B cell (primary cell): ENCODE data around the gene GDF2. TPM values are rescaled to one million over a fixed set of nuclear protein-coding genes. Genes with fewer than 3 reads are reported as not detected.

Experiments
- ATAC-seq: fragments of 200-7000 bp; cut with Tn5 transposase; one replicate; pipeline ENCODE4 v1.10.0; 2021; ENCODE audit warnings: low read depth, mild to moderate bottlenecking, moderate number of reproducible peaks, moderate library complexity
- CTCF ChIA-PET: fragments of 350-600 bp; sonication (Branson Sonifier 250); formaldehyde crosslinking; loops from one replicate; lab custom pipeline; 2021; ENCODE audit warnings: antibody characterized with exemption, inconsistent platforms; lab: Charles Lee
- POLR2A ChIA-PET: fragments of 350-600 bp; sonication (Branson Sonifier 250); formaldehyde crosslinking; loops from one replicate; lab custom pipeline; 2021; ENCODE audit warnings: antibody characterized with exemption; lab: Charles Lee
- DNase-seq: peaks from one replicate; pipeline ENCODE4 v3.0.0; 2013
- H2AFZ ChIP-seq: 2 replicates; pipeline ENCODE4 v1.6.1; 2012; ENCODE audit warnings: mild to moderate bottlenecking, low read depth, low read length; ENCODE audit not compliant: insufficient read depth, poor library complexity, severe bottlenecking
- H3K27ac ChIP-seq, 2 donors: 1 replicate in 1 of 2; 2 replicates in 1 of 2; pipeline ENCODE4 v1.5.1; 2012 to 2013; ENCODE audit warnings: low read length in 2 of 2, mild to moderate bottlenecking in 2 of 2, moderate library complexity in 1 of 2
- H3K27me3 ChIP-seq, 4 experiments: fragments of 200-600 bp in 1 of 4; sonication (generic) in 1 of 4; replicated peaks in 1 of 4; 1 replicate in 2 of 4; 2 replicates in 2 of 4; pipeline versions ENCODE4 v1.6.1 to v1.7.0; 2013 to 2016; ENCODE audit warnings: low read length in 3 of 4, mild to moderate bottlenecking in 2 of 4, mixed read lengths in 1 of 4, moderate library complexity in 1 of 4; ENCODE audit not compliant: insufficient read depth in 4 of 4, control insufficient read depth in 3 of 4; ENCODE audit errors: control extremely low read depth in 1 of 4
- H3K36me3 ChIP-seq, 2 experiments: replicated peaks in 1 of 2; 1 replicate in 1 of 2; 2 replicates in 1 of 2; pipeline versions ENCODE4 v1.6.1 to v1.7.1; 2013; ENCODE audit warnings: low read length in 1 of 2; ENCODE audit not compliant: insufficient read depth in 2 of 2, control insufficient read depth in 1 of 2; ENCODE audit errors: control extremely low read depth in 1 of 2, extremely low read depth in 1 of 2
- H3K4me1 ChIP-seq, 2 donors: fragments of 200-600 bp in 1 of 2; sonication (generic) in 1 of 2; 1 replicate in 1 of 2; 2 replicates in 1 of 2; pipeline versions ENCODE4 v1.5.1 to v1.6.1; 2013 to 2017; ENCODE audit warnings: low read length in 2 of 2; ENCODE audit not compliant: control insufficient read depth in 2 of 2, insufficient read depth in 2 of 2
- H3K4me2 ChIP-seq: replicated peaks from 2 replicates; pipeline ENCODE3; 2012; ENCODE audit warnings: mild to moderate bottlenecking, low read depth, low read length; ENCODE audit not compliant: poor library complexity, severe bottlenecking
- H3K4me3 ChIP-seq, 5 experiments: fragments of 200-600 bp in 1 of 5; sonication (generic) in 1 of 5; 1 replicate in 3 of 5; 2 replicates in 2 of 5; pipeline versions ENCODE4 v1.5.1 to v1.7.0; 2011 to 2016; ENCODE audit warnings: low read length in 4 of 5, mild to moderate bottlenecking in 4 of 5, low read depth in 2 of 5, control low read depth in 1 of 5, moderate library complexity in 1 of 5; ENCODE audit not compliant: insufficient read depth in 1 of 5; ENCODE audit errors: control extremely low read depth in 1 of 5, extremely low read depth in 1 of 5
- H3K79me2 ChIP-seq: fragments of 200-600 bp; sonication (generic); one replicate; pipeline ENCODE4 v1.6.0; 2016; ENCODE audit warnings: low read length; ENCODE audit not compliant: control insufficient read depth, insufficient read depth
- H3K9ac ChIP-seq: fragments of 200-600 bp; sonication (generic); 2 replicates; pipeline ENCODE4 v1.6.1; 2017; ENCODE audit warnings: mild to moderate bottlenecking, low read length, moderate library complexity
- H3K9me3 ChIP-seq, 3 donors: one replicate each; pipeline versions ENCODE4 v1.6.1 to v1.7.1; 2013; ENCODE audit warnings: low read length in 2 of 3; ENCODE audit not compliant: control insufficient read depth in 2 of 3, insufficient read depth in 1 of 3; ENCODE audit errors: control extremely low read depth in 1 of 3
- H4K20me1 ChIP-seq: 2 replicates; pipeline ENCODE4 v1.6.0; 2012; ENCODE audit warnings: mild to moderate bottlenecking, low read length; ENCODE audit not compliant: insufficient read depth, control insufficient read depth, poor library complexity, severe bottlenecking
- H3K27ac Mint-ChIP-seq: one replicate; pipeline ENCODE4 v1.8.0; 2021; ENCODE audit warnings: mixed read lengths
- H3K27me3 Mint-ChIP-seq: one replicate; pipeline ENCODE4 v1.8.0; 2021; ENCODE audit warnings: mixed read lengths
- H3K4me1 Mint-ChIP-seq: one replicate; pipeline ENCODE4 v1.8.0; 2021; ENCODE audit warnings: mixed read lengths
- H3K4me3 Mint-ChIP-seq: one replicate; pipeline ENCODE4 v1.8.0; 2021; ENCODE audit warnings: mixed read lengths
- H3K9me3 Mint-ChIP-seq: one replicate; pipeline ENCODE4 v1.8.0; 2022; ENCODE audit warnings: mixed read lengths; ENCODE audit not compliant: insufficient read depth
- EZH2 ChIP-seq: IDR thresholded peaks from 2 replicates; pipeline ENCODE4 v1.6.1; 2012; ENCODE audit warnings: borderline replicate concordance, low read depth, mild to moderate bottlenecking, moderate library complexity, low read length; ENCODE audit not compliant: insufficient read depth, poor library complexity, severe bottlenecking
- WGBS: methylation state at CpG from one replicate; pipeline ENCODE4 v1.1.5; 2013; ENCODE audit warnings: missing lambda C conversion rate; ENCODE audit not compliant: insufficient coverage; 5-methylcytosine and 5-hydroxymethylcytosine counted together
- intact Hi-C: fragments of 100-400 bp; cut with micrococcal nuclease; formaldehyde crosslinking; loops from one replicate; pipeline ENCODE4 v1.10.0; 2022
- polyA plus RNA-seq: library from polyadenylated mRNA; depleted of rRNA; stranded (reverse); fragments of >200 nt; gene quantifications from 2 replicates; pipeline ENCODE4 v1.2.3, GENCODE V29; 2012
- total RNA-seq, 2 donors: library from RNA; stranded (reverse); fragments of 120-200 nt in 1 of 2; gene quantifications; 1 replicate in 1 of 2; 2 replicates in 1 of 2; pipeline versions ENCODE4 v1.2.3 to v1.2.4, GENCODE V29; 2013 to 2022
- TF ChIP-seq, protein P1 (sequence below): fragments of 200-600 bp; IDR thresholded peaks from one replicate; pipeline ENCODE4 v1.8.0; 2022; ENCODE audit warnings: antibody characterized with exemption, mild to moderate bottlenecking

GDF2 gene
- total and polyA plus RNA-seq, 2 donors (not counting 1 experiment from before 2014, with no cell fraction given) = not detected

DNA sequence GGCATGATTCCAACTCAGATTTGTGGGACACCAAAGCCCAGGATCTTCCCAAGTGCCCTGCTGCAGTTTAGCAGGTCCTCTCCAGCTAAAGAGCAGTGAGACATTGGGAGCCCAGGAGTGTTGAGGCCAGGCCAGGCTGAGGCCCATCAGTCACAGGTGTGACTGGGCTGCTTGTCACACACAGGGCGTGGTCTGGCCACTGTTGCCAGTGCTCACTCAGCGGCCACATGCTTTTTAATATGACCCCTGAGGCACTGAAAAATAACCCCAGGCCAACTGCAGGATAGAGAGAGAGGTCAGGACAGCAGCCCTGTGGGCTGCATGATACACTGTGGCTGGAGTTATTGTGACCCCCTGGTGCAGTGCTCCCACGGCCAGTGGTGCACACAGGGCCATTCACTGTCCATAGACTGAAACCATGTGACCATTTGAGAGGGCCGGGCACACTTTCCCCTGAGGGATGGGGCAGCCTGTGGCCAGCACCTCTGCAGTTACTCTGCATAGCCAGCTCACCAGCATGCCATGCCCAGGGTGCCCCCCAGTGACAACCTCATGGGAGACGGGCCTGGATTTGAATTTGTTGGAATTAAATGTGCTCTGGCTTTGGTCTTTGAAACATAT, 4.2 kb downstream of the GDF2 start:
- Mint-ChIP-seq H3K27me3 (peaks cover 5% of the 10 kb centered on the region), H3K4me3 (no peak overlapping the region), H3K27ac (no peak overlapping the region), H3K9me3 (no peaks in the 10 kb centered on the region), H3K4me1 (no peaks in the 10 kb centered on the region)
- DNase-seq (no peak), ATAC-seq (no peak)
- ChIA-PET POLR2A (no interaction called here), CTCF (no interaction called here)
- H3K4me2 ChIP-seq = no peak overlapping the region
- H3K27ac ChIP-seq = no peak overlapping the region
- TF ChIP-seq, protein P1, sequence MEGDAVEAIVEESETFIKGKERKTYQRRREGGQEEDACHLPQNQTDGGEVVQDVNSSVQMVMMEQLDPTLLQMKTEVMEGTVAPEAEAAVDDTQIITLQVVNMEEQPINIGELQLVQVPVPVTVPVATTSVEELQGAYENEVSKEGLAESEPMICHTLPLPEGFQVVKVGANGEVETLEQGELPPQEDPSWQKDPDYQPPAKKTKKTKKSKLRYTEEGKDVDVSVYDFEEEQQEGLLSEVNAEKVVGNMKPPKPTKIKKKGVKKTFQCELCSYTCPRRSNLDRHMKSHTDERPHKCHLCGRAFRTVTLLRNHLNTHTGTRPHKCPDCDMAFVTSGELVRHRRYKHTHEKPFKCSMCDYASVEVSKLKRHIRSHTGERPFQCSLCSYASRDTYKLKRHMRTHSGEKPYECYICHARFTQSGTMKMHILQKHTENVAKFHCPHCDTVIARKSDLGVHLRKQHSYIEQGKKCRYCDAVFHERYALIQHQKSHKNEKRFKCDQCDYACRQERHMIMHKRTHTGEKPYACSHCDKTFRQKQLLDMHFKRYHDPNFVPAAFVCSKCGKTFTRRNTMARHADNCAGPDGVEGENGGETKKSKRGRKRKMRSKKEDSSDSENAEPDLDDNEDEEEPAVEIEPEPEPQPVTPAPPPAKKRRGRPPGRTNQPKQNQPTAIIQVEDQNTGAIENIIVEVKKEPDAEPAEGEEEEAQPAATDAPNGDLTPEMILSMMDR = no peak
- no peak for TF ChIP-seq EZH2
- 92% methylated on average over 5 of the region's 5 CpGs for WGBS
- H3K36me3 ChIP-seq = no peaks in the 10 kb centered on the region
- intact Hi-C loops = no loop called here
- H3K4me3 ChIP-seq = no peak overlapping the region
- H3K9me3 ChIP-seq = peaks cover 0 to 15% (median 0%) of the 10 kb centered on the region in 3 donors
- H3K4me1 ChIP-seq = no peaks in the 10 kb centered on the region
- no peak overlapping the region for H3K9ac ChIP-seq
- H2AFZ ChIP-seq = no peak overlapping the region
- H4K20me1 ChIP-seq = no peaks in the 10 kb centered on the region
- H3K27me3 ChIP-seq = no peaks in the 10 kb centered on the region
- H3K79me2 ChIP-seq = no peaks in the 10 kb centered on the region

DNA sequence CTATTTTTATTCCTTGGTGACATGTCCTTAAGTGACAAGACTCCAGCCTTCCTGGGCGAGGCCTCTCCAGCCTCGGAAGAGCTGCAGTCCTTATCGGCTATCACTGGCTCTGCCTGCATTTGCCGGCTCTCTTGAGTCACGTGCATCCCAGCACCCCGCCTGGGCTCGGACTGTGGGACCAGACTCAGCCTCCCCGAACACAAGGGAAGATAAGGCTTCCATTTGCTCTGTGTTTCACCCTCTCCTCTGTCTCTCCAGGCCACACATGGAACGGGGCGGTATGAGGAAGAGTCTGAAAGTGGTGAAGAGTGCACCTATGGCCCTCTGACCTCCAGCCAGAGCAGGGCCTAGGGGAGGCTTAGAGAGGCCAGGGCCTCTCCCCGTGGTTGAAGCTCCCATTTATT, 4.7 kb downstream of the GDF2 start:
- DNase-seq = no peak

More for the DNA sequence above, 4.7 kb downstream of the GDF2 start:
- Mint-ChIP-seq H3K27ac (no peak overlapping the region), H3K27me3 (peaks cover 4% of the 10 kb centered on the region), H3K4me3 (no peak overlapping the region), H3K9me3 (no peaks in the 10 kb centered on the region), H3K4me1 (no peaks in the 10 kb centered on the region)
- Histone ChIP-seq H3K4me3 (no peak overlapping the region), H3K9me3 (peaks cover 0 to 15% (median 0%) of the 10 kb centered on the region in 3 donors), H3K27me3 (no peaks in the 10 kb centered on the region), H3K4me1 (no peaks in the 10 kb centered on the region), H3K9ac (no peak overlapping the region), H4K20me1 (no peaks in the 10 kb centered on the region), H2AFZ (no peak overlapping the region), H3K36me3 (no peaks in the 10 kb centered on the region), H3K79me2 (no peaks in the 10 kb centered on the region), H3K4me2 (no peak overlapping the region), H3K27ac (no peak overlapping the region)
- 91% methylated on average over 8 of the region's 11 CpGs for WGBS
- no peak for ATAC-seq
- CTCF ChIA-PET = no interaction called here
- TF ChIP-seq EZH2 = no peak
- TF ChIP-seq, protein P1 = no peak
- POLR2A ChIA-PET = no interaction called here
- intact Hi-C loops = no loop called here
